ENCODE results near the gene RNF223. TPM values are rescaled to one million over a fixed set of nuclear protein-coding genes. Genes with fewer than 3 reads are reported as not detected.

The RNF223 gene
- total and polyA plus RNA-seq, 2 of the 13 experiments (the other 11 are each of a cell fraction or from before 2014, with no cell fraction given) = 0.03 TPM; not detected in 1

GRCh38 chr1:1042835-1043234, 31.3 kb downstream of the RNF223 start:
- TF ChIP-seq AGO2 (optimal IDR thresholded peaks at IDR 0.05; ENCODE audit: low read depth, low read length) (peak; percentile 8), GMEB1 (CRISPR knock-in tag; IDR thresholded peaks at IDR 0.05; ENCODE audit: borderline replicate concordance) (no peak), ZBTB33 (CRISPR knock-in tag; IDR thresholded peaks at IDR 0.05) (peak; percentile 74)
- 99% methylated on average over 10 of the region's 10 CpGs for WGBS (ENCODE audit: low lambda C conversion rate)
- H3K9me3 ChIP-seq (ENCODE audit: low read length) = no peaks in the 10 kb centered on the region
- no peak overlapping the region for H2AFZ ChIP-seq (ENCODE audit: low read length)
- DNase-seq (ENCODE audit: low spot score) (no peak), FAIRE-seq (no peak), ATAC-seq (no peak)
- intact Hi-C loops (cut with micrococcal nuclease; ENCODE audit: unreplicated experiment) (no loop called here), in situ Hi-C loops (cut with HindIII; ENCODE audit: extremely low pct_ligation_motif_present, low pct_unique_long_range_greater_than_20kb) (no loop called here)
- CTCF ChIA-PET (ENCODE audit: low intra/inter-chr PET ratio, low total read pairs) = no interaction called here
- no peak overlapping the region for H3K4me2 ChIP-seq (ENCODE audit: low read depth, low read length)
- H3K27ac ChIP-seq (ENCODE audit: extremely low read length, insufficient read depth, low read length) = no peak overlapping the region
- peaks cover 11% of the 10 kb centered on the region for H3K79me2 ChIP-seq (ENCODE audit: insufficient read depth, low read length)
- H3K9ac ChIP-seq (ENCODE audit: insufficient read depth, low read depth, low read length) = no peak overlapping the region
- POLR2A ChIA-PET = no interaction called here
- peaks cover 11% of the 10 kb centered on the region for H3K4me1 ChIP-seq (ENCODE audit: insufficient read depth, low read length)
- peaks cover 10% of the 10 kb centered on the region; the same call in 1 of the 2 replicates for H4K20me1 ChIP-seq (ENCODE audit: insufficient read depth, low read length)
- no peaks in the 10 kb centered on the region for H3K27me3 ChIP-seq (ENCODE audit: control insufficient read depth in 1 of 2, insufficient read depth in 2 of 2, low read length in 2 of 2)
- BruUV-seq (replicated peaks) = no TSS peak
- peaks cover 39 to 68% of the 10 kb centered on the region in 2 experiments; a peak in 4 of 5 replicates for H3K36me3 ChIP-seq (replicated peaks in 1 of 2; ENCODE audit: control insufficient read depth in 1 of 2, insufficient read depth in 2 of 2, low read length in 2 of 2)
- no peak overlapping the region for H3K4me3 ChIP-seq (replicated peaks in 1 of 3; ENCODE audit: insufficient read depth in 1 of 3, low read depth in 2 of 3, low read length in 3 of 3)

- Histone ChIP-seq H3K27me3 (ENCODE audit: control insufficient read depth in 1 of 2, insufficient read depth in 2 of 2, low read length in 2 of 2) (no peaks in the 10 kb centered on the region), H3K9me3 (ENCODE audit: low read length) (no peaks in the 10 kb centered on the region), H3K4me3 (replicated peaks in 1 of 3; ENCODE audit: insufficient read depth in 1 of 3, low read depth in 2 of 3, low read length in 3 of 3) (no peak overlapping the region), H2AFZ (ENCODE audit: low read length) (no peak overlapping the region), H3K27ac (ENCODE audit: extremely low read length, insufficient read depth, low read length) (no peak overlapping the region), H3K4me2 (ENCODE audit: low read depth, low read length) (no peak overlapping the region), H4K20me1 (ENCODE audit: insufficient read depth, low read length) (peaks cover 10% of the 10 kb centered on the region; the same call in 1 of the 2 replicates), H3K9ac (ENCODE audit: insufficient read depth, low read depth, low read length) (no peak overlapping the region), H3K36me3 (replicated peaks in 1 of 2; ENCODE audit: control insufficient read depth in 1 of 2, insufficient read depth in 2 of 2, low read length in 2 of 2) (peaks cover 33 to 61% of the 10 kb centered on the region in 2 experiments; a peak in 4 of 5 replicates), H3K4me1 (ENCODE audit: insufficient read depth, low read length) (peaks cover 21% of the 10 kb centered on the region), H3K79me2 (ENCODE audit: insufficient read depth, low read length) (peaks cover 11% of the 10 kb centered on the region)
- ChIA-PET CTCF (ENCODE audit: low intra/inter-chr PET ratio, low total read pairs) (no interaction called here), POLR2A (no interaction called here)
- BruUV-seq (replicated peaks) = no TSS peak
- no peak for DNase-seq (ENCODE audit: low spot score)
- intact Hi-C loops (cut with micrococcal nuclease; ENCODE audit: unreplicated experiment) (no loop called here), in situ Hi-C loops (cut with HindIII; ENCODE audit: extremely low pct_ligation_motif_present, low pct_unique_long_range_greater_than_20kb) (no loop called here)
- ATAC-seq = no peak
- 88% methylated on average over 11 of the region's 25 CpGs for WGBS (ENCODE audit: low lambda C conversion rate)
- FAIRE-seq = no peak
- TF ChIP-seq STAT6 (CRISPR knock-in tag; IDR thresholded peaks at IDR 0.05; ENCODE audit: borderline replicate concordance) (no peak), MXD3 (CRISPR knock-in tag; IDR thresholded peaks at IDR 0.05) (no peak)
These were observed 32.2 kb downstream of the RNF223 start for GRCh38 chr1:1041873-1042272.

Data from HepG2 (cell line).